ENCODE measurements around the gene SPON1.

DNA sequence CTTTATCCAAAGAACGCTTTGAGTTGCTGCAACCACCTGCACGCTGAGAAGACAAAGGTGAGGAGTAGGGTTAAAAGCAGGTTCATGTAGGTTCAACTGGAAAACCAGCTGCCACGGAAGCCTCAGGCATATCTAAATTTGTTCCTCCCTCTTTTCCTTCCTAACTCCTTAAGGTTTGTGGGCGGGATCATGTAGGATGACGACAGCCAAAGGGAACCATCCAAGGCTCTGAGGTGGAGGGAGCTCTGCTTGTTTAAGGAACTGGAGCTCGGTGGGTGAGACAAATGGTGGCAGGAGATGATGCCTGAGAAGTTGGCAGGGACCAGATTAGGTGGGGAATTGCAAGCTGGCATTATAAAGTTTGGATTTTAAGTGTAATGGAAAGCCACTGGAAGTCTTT lies 60.3 kb downstream of the SPON1 start:
- no peak for TF ChIP-seq ZNF274 (IDR thresholded peaks at IDR 0.05; ENCODE audit: low read depth, low read length)
- TF ChIP-seq YY1 (IDR thresholded peaks at IDR 0.05; ENCODE audit: insufficient read depth, insufficient read length): no peak
- TF ChIP-seq SUZ12 (IDR thresholded peaks at IDR 0.05; ENCODE audit: extremely low read depth, insufficient read depth, insufficient read length): no peak

Measured in NT2/D1 (cell line).